ENCODE measurements around the gene FRMD5.

- no peak for TF ChIP-seq CTCF (conservative IDR thresholded peaks at IDR 0.05 in 1 of 2, IDR thresholded peaks at IDR 0.05 in 1 of 2; ENCODE audit: low read depth in 1 of 2, low read length in 2 of 2)
- TF ChIP-seq EZH2 (IDR thresholded peaks at IDR 0.05; ENCODE audit: low read length, missing control alignments) = no peak
These were observed 95.4 kb downstream of the FRMD5 start for GRCh38 chr15:44099671-44100070.

Data from fibroblast of lung (primary cell).